Measurements from ENCODE around the gene PITRM1.

Gene PITRM1

GRCh38 chr10:3163879-3164278 is 8.7 kb downstream of the PITRM1 start:
- DNase-seq, result no peak

- DNase-seq, result no peak
Observed at GRCh38 chr10:3162533-3162932, 10.0 kb downstream of the PITRM1 start.

- DNase-seq, result no peak
Observed at GRCh38 chr10:3159152-3159551, 13.4 kb downstream of the PITRM1 start.

- no peak for DNase-seq
Observed at GRCh38 chr10:3154666-3155065, 17.9 kb downstream of the PITRM1 start.

GRCh38 chr10:3152566-3152935 is 20.0 kb downstream of the PITRM1 start:
- DNase-seq, result no peak

- DNase-seq, result no peak
Observed at GRCh38 chr10:3151889-3152565, 20.6 kb downstream of the PITRM1 start.

GRCh38 chr10:3150961-3151360 is 21.6 kb downstream of the PITRM1 start:
- no peak for DNase-seq

GRCh38 chr10:3150366-3150765 is 22.2 kb downstream of the PITRM1 start:
- DNase-seq, result no peak

GRCh38 chr10:3149918-3150317 is 22.7 kb downstream of the PITRM1 start:
- no peak for DNase-seq

- no peak for DNase-seq
Observed at GRCh38 chr10:3148994-3149393, 23.6 kb downstream of the PITRM1 start.

GRCh38 chr10:3148041-3148440 is 24.5 kb downstream of the PITRM1 start:
- DNase-seq, result no peak

GRCh38 chr10:3147117-3147820 is 25.3 kb downstream of the PITRM1 start:
- DNase-seq, result no peak

GRCh38 chr10:3146289-3146688 is 26.3 kb downstream of the PITRM1 start:
- DNase-seq, result no peak

GRCh38 chr10:3145366-3145765 is 27.2 kb downstream of the PITRM1 start:
- DNase-seq, result no peak

GRCh38 chr10:3143791-3144434 is 28.7 kb downstream of the PITRM1 start:
- DNase-seq, result no peak

- no peak for DNase-seq
Observed at GRCh38 chr10:3143366-3143765, 29.2 kb downstream of the PITRM1 start.

- no peak for DNase-seq
Observed at GRCh38 chr10:3142146-3142875, 30.3 kb downstream of the PITRM1 start.

GRCh38 chr10:3141351-3142005 is 31.1 kb downstream of the PITRM1 start:
- no peak for DNase-seq

GRCh38 chr10:3140280-3140679 is 32.3 kb downstream of the PITRM1 start:
- DNase-seq, result no peak

GRCh38 chr10:3139216-3139910 is 33.2 kb downstream of the PITRM1 start:
- DNase-seq, result no peak

- DNase-seq, result no peak
Observed at GRCh38 chr10:3137958-3138726, 34.4 kb downstream of the PITRM1 start.
